ENCODE data around the gene HSFX4.
"Not testable (repeated sequence)": the region's sequence is repeated elsewhere in the genome, so short reads cannot be mapped to it uniquely, and the experiment has no call there.

HSFX4 gene

GRCh38 chrX:149937328-149937727, 8.0 kb downstream of the HSFX4 start:
- not testable (repeated sequence) for DNase-seq (ENCODE audit: low read depth, low spot score)
- H3K27ac ChIP-seq, result peak overlapping the region; percentile 85

GRCh38 chrX:149937871-149938426, 8.6 kb downstream of the HSFX4 start:
- no peak for DNase-seq (ENCODE audit: low read depth, low spot score)
- H3K27ac ChIP-seq, result peak overlapping the region; percentile 85

GRCh38 chrX:149938427-149938880, 9.1 kb downstream of the HSFX4 start, which contains the start of gene EOLA2:
TSS of gene EOLA2 (minus strand) at chrX:149938491. CDS start at chrX:149933874, 4,617 bp downstream.
- peak; percentile 96 for DNase-seq (ENCODE audit: low read depth, low spot score)
- peak within 1 kb of the TSS; percentile 88 for H3K27ac ChIP-seq

- peak overlapping the region; percentile 88 for H3K27ac ChIP-seq
- peak; percentile 60 for DNase-seq (ENCODE audit: low read depth, low spot score)
These were observed 9.7 kb downstream of the HSFX4 start for GRCh38 chrX:149938881-149939654.

GRCh38 chrX:149939655-149939904, 10.2 kb downstream of the HSFX4 start:
- no peak for DNase-seq (ENCODE audit: low read depth, low spot score)

GRCh38 chrX:149939905-149940673, 10.7 kb downstream of the HSFX4 start:
- peak overlapping the region; percentile 88 for H3K27ac ChIP-seq
- peak; percentile 92 for DNase-seq (ENCODE audit: low read depth, low spot score)

More at GRCh38 chrX:149939655-149939904, 10.2 kb downstream of the HSFX4 start:
- peak overlapping the region; percentile 88 for H3K27ac ChIP-seq

GRCh38 chrX:149940674-149941024, 11.3 kb downstream of the HSFX4 start:
- H3K27ac ChIP-seq; DNase-seq (ENCODE audit: low read depth, low spot score): not testable (repeated sequence)

- not testable (repeated sequence) for DNase-seq (ENCODE audit: low read depth, low spot score); H3K27ac ChIP-seq
These were observed 15.8 kb downstream of the HSFX4 start for GRCh38 chrX:149945087-149945670.

- H3K27ac ChIP-seq; DNase-seq (ENCODE audit: low read depth, low spot score): not testable (repeated sequence)
These were observed 16.4 kb downstream of the HSFX4 start for GRCh38 chrX:149945820-149946219.

GRCh38 chrX:149946932-149947331, 17.6 kb downstream of the HSFX4 start:
- DNase-seq (ENCODE audit: low read depth, low spot score); H3K27ac ChIP-seq: not testable (repeated sequence)

GRCh38 chrX:149948016-149948415, 18.6 kb downstream of the HSFX4 start:
- DNase-seq (ENCODE audit: low read depth, low spot score), result no peak
- no peak overlapping the region for H3K27ac ChIP-seq

- no peak for DNase-seq (ENCODE audit: low read depth, low spot score)
- no peak overlapping the region for H3K27ac ChIP-seq
These were observed 20.5 kb downstream of the HSFX4 start for GRCh38 chrX:149949743-149950436.

- no peak overlapping the region for H3K27ac ChIP-seq
- no peak for DNase-seq (ENCODE audit: low read depth, low spot score)
These were observed 21.3 kb downstream of the HSFX4 start for GRCh38 chrX:149950681-149951080.

GRCh38 chrX:149961572-149961971, 32.2 kb downstream of the HSFX4 start:
- no peak for DNase-seq (ENCODE audit: low read depth, low spot score)
- H3K27ac ChIP-seq, result no peak overlapping the region

- DNase-seq (ENCODE audit: low read depth, low spot score), result no peak
- no peak overlapping the region for H3K27ac ChIP-seq
These were observed 32.6 kb downstream of the HSFX4 start for GRCh38 chrX:149962010-149962409.

- no peak for DNase-seq (ENCODE audit: low read depth, low spot score)
These were observed 33.7 kb downstream of the HSFX4 start for GRCh38 chrX:149962859-149963757.

GRCh38 chrX:149979126-149979644, 49.8 kb downstream of the HSFX4 start:
- no peak overlapping the region for H3K27ac ChIP-seq
- no peak for DNase-seq (ENCODE audit: low read depth, low spot score)

More at GRCh38 chrX:149962859-149963757, 33.7 kb downstream of the HSFX4 start:
- H3K27ac ChIP-seq, result no peak overlapping the region
